Mesothelial cell of epicardium (in vitro differentiated cells): ENCODE measurements around the gene DPF3. TPM values are rescaled to one million over a fixed set of nuclear protein-coding genes. Genes with fewer than 3 reads are reported as not detected.

Experiments
- DNase-seq, 2 experiments: peaks; one replicate each; pipeline ENCODE4 v3.0.0; 2021; ENCODE audit warnings: low spot score in 2 of 2; ENCODE audit not compliant: unreplicated experiment in 2 of 2
- H3K27ac Mint-ChIP-seq: 2 replicates; pipeline ENCODE4 v1.8.0; 2021; ENCODE audit warnings: mixed read lengths
- H3K27me3 Mint-ChIP-seq: 2 replicates; pipeline ENCODE4 v1.8.0; 2021; ENCODE audit warnings: low read depth, mixed read lengths
- H3K36me3 Mint-ChIP-seq: 2 replicates; pipeline ENCODE4 v1.8.0; 2021; ENCODE audit warnings: mixed read lengths
- H3K4me1 Mint-ChIP-seq: 2 replicates; pipeline ENCODE4 v1.8.0; 2021; ENCODE audit warnings: mixed read lengths
- H3K4me3 Mint-ChIP-seq: 2 replicates; pipeline ENCODE4 v1.8.0; 2021; ENCODE audit warnings: mild to moderate bottlenecking, moderate library complexity, mixed read lengths
- H3K9me3 Mint-ChIP-seq: 2 replicates; pipeline ENCODE4 v1.8.0; 2021; ENCODE audit warnings: mixed read lengths
- CTCF ChIP-seq: fragments of 200-600 bp; sonication (generic); IDR thresholded peaks from one replicate; pipeline ENCODE4 v1.5.0; 2021; ENCODE audit warnings: antibody characterized with exemption; ENCODE audit not compliant: unreplicated experiment
- total RNA-seq: library from RNA; stranded (reverse); gene quantifications from 3 replicates; pipeline ENCODE4 v1.2.1, GENCODE V29; 2021

The DPF3 gene
- total RNA-seq, 1 donor from 2014 or later: 1.3 TPM

- no peaks in the 10 kb centered on the region for H3K27me3 Mint-ChIP-seq
- H3K4me1 Mint-ChIP-seq: peaks cover 16% of the 10 kb centered on the region
- H3K9me3 Mint-ChIP-seq: no peaks in the 10 kb centered on the region
- TF ChIP-seq CTCF: no peak
- no peaks in the 10 kb centered on the region for H3K36me3 Mint-ChIP-seq
- no peak overlapping the region for H3K27ac Mint-ChIP-seq
- H3K4me3 Mint-ChIP-seq: no peak overlapping the region
- no peak for DNase-seq
These were observed 229.2 kb downstream of the DPF3 start for GRCh38 chr14:72664651-72665050.

GRCh38 chr14:72663956-72664650 lies 229.8 kb downstream of the DPF3 start:
- Mint-ChIP-seq H3K27ac (no peak overlapping the region), H3K9me3 (no peaks in the 10 kb centered on the region), H3K27me3 (no peaks in the 10 kb centered on the region), H3K4me3 (no peak overlapping the region), H3K4me1 (peaks cover 16% of the 10 kb centered on the region), H3K36me3 (no peaks in the 10 kb centered on the region)
- DNase-seq: no peak
- TF ChIP-seq CTCF: no peak

GRCh38 chr14:72663076-72663487 lies 230.8 kb downstream of the DPF3 start:
- Mint-ChIP-seq H3K4me1 (peaks cover 16% of the 10 kb centered on the region), H3K27me3 (no peaks in the 10 kb centered on the region), H3K4me3 (no peak overlapping the region), H3K27ac (no peak overlapping the region), H3K9me3 (no peaks in the 10 kb centered on the region), H3K36me3 (no peaks in the 10 kb centered on the region)
- DNase-seq: no peak
- no peak for TF ChIP-seq CTCF

- no peaks in the 10 kb centered on the region for H3K36me3 Mint-ChIP-seq
- no peak overlapping the region for H3K4me3 Mint-ChIP-seq
- no peaks in the 10 kb centered on the region for H3K9me3 Mint-ChIP-seq
- no peak for TF ChIP-seq CTCF
- H3K27me3 Mint-ChIP-seq: no peaks in the 10 kb centered on the region
- H3K27ac Mint-ChIP-seq: no peak overlapping the region
- H3K4me1 Mint-ChIP-seq: peaks cover 16% of the 10 kb centered on the region
- DNase-seq: no peak
These were observed 231.7 kb downstream of the DPF3 start for GRCh38 chr14:72662214-72662613.

- no peaks in the 10 kb centered on the region for H3K36me3 Mint-ChIP-seq
- no peak overlapping the region for H3K4me3 Mint-ChIP-seq
- no peaks in the 10 kb centered on the region for H3K9me3 Mint-ChIP-seq
- DNase-seq: no peak
- no peak overlapping the region for H3K27ac Mint-ChIP-seq
- H3K4me1 Mint-ChIP-seq: peaks cover 4% of the 10 kb centered on the region
- no peaks in the 10 kb centered on the region for H3K27me3 Mint-ChIP-seq
- TF ChIP-seq CTCF: no peak
These were observed 236.5 kb downstream of the DPF3 start for GRCh38 chr14:72657214-72657921.
